Measurements from ENCODE around the gene SLC17A9.

GRCh38 chr20:62976886-62977285 is 24.4 kb downstream of the SLC17A9 start:
- TF ChIP-seq CTCF (conservative IDR thresholded peaks at IDR 0.05) (no peak), ZFX (IDR thresholded peaks at IDR 0.05) (no peak)

All from C4-2B (cell line).